Skin epidermis (tissue), 12 donors: ENCODE results near the gene BEND7.
A peak's percentile ranks its signal among the peaks of the same experiment; 100 is the strongest.
"Not testable (repeated sequence)": the region's sequence is repeated elsewhere in the genome, so short reads cannot be mapped to it uniquely, and the experiment has no call there.

ENCODE experiments used
- H3K27ac ChIP-seq, 21 experiments: fragments of 200-600 bp; sonication (generic) in 11 of 21; one replicate each; pipeline ENCODE4 v1.5.0; 2020; ENCODE audit warnings: mild to moderate bottlenecking in 3 of 21, inconsistent platforms in 2 of 21, moderate library complexity in 2 of 21
- H3K4me3 ChIP-seq, 7 experiments: fragments of 200-600 bp; sonication (generic) in 2 of 7; one replicate each; pipeline ENCODE4 v1.5.0; 2020; ENCODE audit warnings: inconsistent platforms in 2 of 7, mild to moderate bottlenecking in 2 of 7, moderate library complexity in 1 of 7

The BEND7 gene

GRCh38 chr10:13439313-13440184 lies 89.3 kb downstream of the BEND7 start:
- peak overlapping the region in 3 of 7 experiments; percentile 3 to 39 (median 18) for H3K4me3 ChIP-seq
- H3K27ac ChIP-seq, result no peak overlapping the region

GRCh38 chr10:13437026-13437555 lies 91.7 kb downstream of the BEND7 start:
- no peak overlapping the region for H3K4me3 ChIP-seq
- no peak overlapping the region for H3K27ac ChIP-seq

DNA sequence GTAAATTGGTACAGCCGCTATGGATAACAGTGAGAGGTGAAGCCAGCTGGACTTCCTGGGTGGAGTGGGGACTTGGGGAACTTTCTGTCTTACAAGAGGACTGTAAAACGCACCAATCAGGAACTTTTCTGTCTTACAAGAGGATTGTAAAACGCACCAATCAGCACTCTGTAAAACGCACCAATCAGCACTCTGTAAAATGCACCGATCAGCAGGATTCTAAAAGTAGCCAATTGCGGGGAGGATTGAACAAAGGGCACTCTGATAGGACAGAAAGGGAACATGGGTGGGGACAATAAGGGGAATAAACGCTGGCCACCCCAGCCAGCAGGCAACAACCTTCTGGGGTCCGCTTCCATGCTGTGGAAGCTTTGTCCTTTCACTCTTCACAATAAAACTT lies 100.9 kb downstream of the BEND7 start:
- H3K27ac ChIP-seq, result not testable (repeated sequence)

DNA sequence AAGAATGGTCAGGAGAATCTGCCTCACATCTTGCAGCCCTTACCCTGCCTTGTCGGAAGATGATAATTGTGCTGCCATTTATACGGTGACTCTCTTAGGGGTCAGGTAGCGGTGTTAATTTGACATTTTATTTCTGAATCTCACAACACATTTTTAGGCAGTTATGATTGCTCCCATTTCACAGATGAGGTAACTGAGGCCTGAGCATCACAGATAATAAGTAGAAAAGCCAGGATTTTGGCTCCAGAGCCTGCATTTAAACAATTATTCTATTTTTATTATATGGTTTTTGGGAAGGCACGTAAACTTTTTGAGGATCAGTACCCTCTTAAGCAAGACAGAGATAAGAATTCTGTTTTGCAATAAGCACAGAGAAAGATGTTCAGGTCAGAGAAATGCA lies 103.4 kb downstream of the BEND7 start:
- no peak overlapping the region for H3K4me3 ChIP-seq
- no peak overlapping the region for H3K27ac ChIP-seq

More for the DNA sequence above, 100.9 kb downstream of the BEND7 start:
- not testable (repeated sequence) for H3K4me3 ChIP-seq

DNA sequence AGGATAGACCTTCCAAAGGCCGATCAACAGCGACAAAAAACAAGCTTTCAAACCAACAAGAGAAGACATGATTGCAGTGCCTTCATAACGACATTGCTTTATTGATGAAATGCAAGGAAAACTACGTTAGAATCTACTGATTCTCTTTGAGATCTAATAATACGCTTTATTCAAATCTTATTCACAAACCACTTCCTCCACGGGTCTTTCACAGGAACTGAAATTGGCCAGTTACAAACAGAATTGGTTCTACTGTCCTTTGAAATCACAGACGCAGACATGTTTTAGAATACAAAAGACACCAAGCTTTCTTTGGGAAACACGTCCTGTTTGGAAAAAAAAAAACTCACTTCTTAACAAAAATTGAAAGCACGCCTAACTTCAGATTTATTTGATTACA lies 106.0 kb downstream of the BEND7 start:
- no peak overlapping the region for H3K27ac ChIP-seq
- no peak overlapping the region for H3K4me3 ChIP-seq

DNA sequence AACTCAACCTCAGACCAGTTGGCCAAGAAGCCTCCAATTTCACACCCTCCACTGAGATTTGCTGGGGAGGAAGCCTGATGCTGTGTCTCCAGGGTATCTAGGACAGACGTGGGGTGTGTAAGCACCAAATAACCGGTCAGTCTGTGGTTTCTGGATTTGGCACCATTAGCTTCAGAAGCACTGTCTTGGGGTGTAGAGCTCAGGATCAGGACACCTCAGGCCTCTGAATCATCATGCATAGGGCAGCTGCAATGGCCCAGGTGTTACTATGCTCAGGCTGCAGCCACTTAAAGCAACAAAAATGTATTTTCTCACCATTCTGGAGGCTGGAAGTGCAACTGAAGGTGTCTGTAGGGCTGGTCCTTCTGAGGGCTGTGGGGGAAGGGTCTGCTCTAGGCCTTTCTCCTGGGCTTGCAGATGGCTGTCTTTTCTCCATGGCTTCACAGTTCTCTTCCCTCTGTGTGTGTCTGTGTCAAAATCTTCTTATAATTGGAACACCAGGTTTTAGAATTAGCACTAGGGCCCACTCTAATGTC lies 107.4 kb downstream of the BEND7 start:
- H3K27ac ChIP-seq, result no peak overlapping the region
- no peak overlapping the region for H3K4me3 ChIP-seq

- Histone ChIP-seq H3K27ac (no peak overlapping the region), H3K4me3 (no peak overlapping the region)
These were observed 108.1 kb downstream of the BEND7 start for GRCh38 chr10:13420532-13421307.

GRCh38 chr10:13417459-13418126 lies 111.2 kb downstream of the BEND7 start:
- Histone ChIP-seq H3K4me3 (no peak overlapping the region), H3K27ac (no peak overlapping the region)

GRCh38 chr10:13416760-13417159 lies 112.1 kb downstream of the BEND7 start:
- H3K27ac ChIP-seq, result no peak overlapping the region
- no peak overlapping the region for H3K4me3 ChIP-seq

- no peak overlapping the region for H3K27ac ChIP-seq
These were observed 114.0 kb downstream of the BEND7 start for GRCh38 chr10:13414855-13415254.

GRCh38 chr10:13414137-13414536 lies 114.7 kb downstream of the BEND7 start:
- Histone ChIP-seq H3K4me3 (no peak overlapping the region), H3K27ac (no peak overlapping the region)

More at GRCh38 chr10:13414855-13415254, 114.0 kb downstream of the BEND7 start:
- H3K4me3 ChIP-seq, result no peak overlapping the region

- Histone ChIP-seq H3K4me3 (no peak overlapping the region), H3K27ac (no peak overlapping the region)
These were observed 115.9 kb downstream of the BEND7 start for GRCh38 chr10:13412894-13413293.

DNA sequence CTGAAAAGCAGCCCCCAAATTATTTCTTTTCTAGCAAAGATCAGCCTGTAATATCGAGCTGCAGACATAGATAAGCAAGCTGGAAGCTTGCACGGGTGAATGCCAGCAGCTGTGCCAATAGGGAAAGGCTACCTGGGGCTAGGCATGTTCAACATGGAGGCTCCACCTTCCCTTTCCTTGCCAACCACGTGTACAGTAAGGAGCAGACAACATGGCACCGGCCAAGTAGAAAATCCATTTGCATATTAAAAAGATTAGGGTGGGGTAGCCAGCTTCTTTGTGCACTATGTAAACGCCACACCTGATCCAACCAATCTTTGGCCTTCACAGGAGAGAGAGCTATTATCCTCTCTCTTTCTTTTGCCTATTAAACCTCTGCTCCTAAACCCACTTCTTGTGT lies 124.0 kb downstream of the BEND7 start:
- Histone ChIP-seq H3K27ac (no peak overlapping the region), H3K4me3 (no peak overlapping the region)

- H3K27ac ChIP-seq, result no peak overlapping the region
- no peak overlapping the region for H3K4me3 ChIP-seq
These were observed 124.5 kb downstream of the BEND7 start for GRCh38 chr10:13404305-13404759.

DNA sequence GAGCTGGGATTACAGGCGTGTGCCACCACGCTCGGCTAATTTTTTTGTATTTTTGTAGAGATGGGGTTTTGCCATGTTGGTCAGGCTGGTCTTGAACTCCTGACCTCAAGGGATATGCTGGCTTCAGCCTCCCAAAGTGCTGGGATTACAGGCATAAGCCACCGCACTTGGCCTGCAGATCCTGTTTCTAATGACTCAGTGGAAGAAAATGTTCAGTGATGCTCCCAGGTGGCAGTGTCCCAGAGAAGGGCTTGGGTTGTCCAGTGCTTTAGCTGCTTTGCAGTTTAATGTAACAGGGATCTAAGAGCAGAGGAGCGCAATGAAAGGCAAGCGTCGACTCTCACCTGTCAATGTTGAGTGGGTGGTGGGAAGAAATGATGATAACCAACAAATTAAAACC lies 125.4 kb downstream of the BEND7 start:
- H3K4me3 ChIP-seq, H3K27ac ChIP-seq: not testable (repeated sequence)

DNA sequence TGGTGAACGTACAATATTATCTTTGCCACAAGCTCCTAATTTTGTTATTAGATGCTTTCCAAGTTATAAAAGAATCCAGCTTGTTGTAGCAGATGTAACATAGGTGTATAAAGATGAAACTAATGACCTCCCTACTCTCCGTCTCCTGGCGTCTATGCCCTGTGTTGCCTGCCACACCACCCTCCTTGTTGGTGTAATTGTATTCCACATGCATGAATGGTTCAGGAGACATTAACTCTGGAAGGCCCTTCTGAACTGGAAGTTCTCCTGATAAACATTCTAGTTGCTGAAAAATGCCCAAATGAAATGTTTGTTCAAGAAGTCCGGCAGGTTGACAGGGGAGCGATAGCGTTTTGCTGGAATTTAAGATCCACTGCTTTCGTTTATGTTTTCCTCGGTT lies 126.8 kb downstream of the BEND7 start:
- H3K4me3 ChIP-seq, result no peak overlapping the region
- no peak overlapping the region for H3K27ac ChIP-seq

DNA sequence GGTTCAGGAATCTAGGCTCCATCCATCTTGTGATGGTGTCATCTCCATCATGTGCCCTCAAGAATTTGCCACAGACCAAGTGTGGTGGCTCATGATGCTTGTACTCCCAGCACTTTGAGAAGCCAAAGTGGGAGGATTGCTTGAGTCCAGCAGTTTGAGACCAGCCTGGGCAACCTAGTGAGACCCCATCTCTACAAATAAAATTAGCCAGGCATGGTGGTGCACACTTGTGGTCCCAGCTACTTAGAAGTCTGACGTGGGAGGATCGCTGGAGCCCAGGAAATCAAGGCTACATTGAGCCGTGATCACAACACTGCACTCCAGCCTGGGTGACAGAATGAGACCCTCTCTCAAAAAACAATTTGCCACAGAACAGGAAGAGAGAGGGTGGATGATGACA lies 127.7 kb downstream of the BEND7 start:
- Histone ChIP-seq H3K4me3 (no peak overlapping the region), H3K27ac (no peak overlapping the region)

- no peak overlapping the region for H3K27ac ChIP-seq
- H3K4me3 ChIP-seq, result no peak overlapping the region
These were observed 128.4 kb downstream of the BEND7 start for GRCh38 chr10:13400196-13400965.

DNA sequence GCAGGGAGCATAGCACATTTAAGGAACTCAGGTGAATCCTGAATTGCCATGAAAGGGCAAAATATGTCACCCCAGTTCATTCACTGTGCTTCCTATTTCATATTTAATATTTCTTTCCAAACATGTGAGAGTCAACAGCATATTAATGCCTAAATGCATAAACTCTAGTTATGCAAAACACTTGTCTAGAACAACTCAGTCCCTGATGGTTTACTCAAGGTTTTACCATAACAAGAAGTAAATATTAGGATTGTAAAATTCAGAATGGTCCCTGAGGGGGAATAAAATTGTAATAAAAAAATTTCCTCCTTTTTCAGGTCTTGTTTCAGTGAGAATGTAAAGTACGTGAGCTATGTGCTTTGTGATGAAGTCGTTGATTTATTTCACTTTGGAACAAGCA lies 129.1 kb downstream of the BEND7 start:
- Histone ChIP-seq H3K4me3 (no peak overlapping the region), H3K27ac (no peak overlapping the region)
